HG02798 (cell line): ENCODE data around the gene ZP3.
"Not testable (repeated sequence)": the region's sequence is repeated elsewhere in the genome, so short reads cannot be mapped to it uniquely, and the experiment has no call there.

Experiments used
- ATAC-seq: cut with Tn5 transposase; IDR thresholded peaks from one replicate; pipeline ENCODE4 v1.9.1; 2021; ENCODE audit warnings: mild to moderate bottlenecking; ENCODE audit not compliant: unreplicated experiment, poor library complexity

Gene ZP3

GRCh38 chr7:76403780-76404494 lies 20.8 kb upstream of the ZP3 start:
- no peak for ATAC-seq

- no peak for ATAC-seq
Measured at GRCh38 chr7:76405738-76406137, 19.0 kb upstream of the ZP3 start.

GRCh38 chr7:76407718-76408117 lies 17.0 kb upstream of the ZP3 start:
- ATAC-seq = no peak

- no peak for ATAC-seq
Measured at GRCh38 chr7:76408121-76408560, 16.6 kb upstream of the ZP3 start.

GRCh38 chr7:76409537-76409936 lies 15.2 kb upstream of the ZP3 start, which contains the start of gene SSC4D:
Gene SSC4D, minus strand, starts transcription at chr7:76409697. Its CDS starts 5,258 bp downstream, at chr7:76404439.
- no peak for ATAC-seq

GRCh38 chr7:76411626-76412025 lies 13.1 kb upstream of the ZP3 start:
- ATAC-seq = no peak

- no peak for ATAC-seq
Measured at GRCh38 chr7:76412249-76412648, 12.5 kb upstream of the ZP3 start.

GRCh38 chr7:76417654-76418310 lies 7.0 kb upstream of the ZP3 start:
- not testable (repeated sequence) for ATAC-seq

GRCh38 chr7:76421097-76421496 lies 3.7 kb upstream of the ZP3 start:
- not testable (repeated sequence) for ATAC-seq

GRCh38 chr7:76423666-76424412 lies 911 bp upstream of the ZP3 start:
- ATAC-seq = no peak

GRCh38 chr7:76425156-76425555 lies 406 bp downstream of the ZP3 start:
- ATAC-seq = no peak

GRCh38 chr7:76425558-76425957 lies 808 bp downstream of the ZP3 start:
- ATAC-seq = not testable (repeated sequence)

GRCh38 chr7:76426246-76426645 lies 1.5 kb downstream of the ZP3 start:
- no peak for ATAC-seq

GRCh38 chr7:76427635-76428034 lies 2.9 kb downstream of the ZP3 start:
- no peak for ATAC-seq

GRCh38 chr7:76428149-76428823 lies 3.5 kb downstream of the ZP3 start:
- no peak for ATAC-seq

- ATAC-seq = no peak
Measured at GRCh38 chr7:76428868-76429805, 4.4 kb downstream of the ZP3 start.

GRCh38 chr7:76430211-76430610 lies 5.5 kb downstream of the ZP3 start:
- no peak for ATAC-seq

GRCh38 chr7:76430836-76431235 lies 6.1 kb downstream of the ZP3 start:
- no peak for ATAC-seq

- ATAC-seq = peak; percentile 72
Measured at GRCh38 chr7:76437873-76438272, 13.1 kb downstream of the ZP3 start.
